ENCODE results near the gene GPR152. TPM values are rescaled to one million over a fixed set of nuclear protein-coding genes. Genes with fewer than 3 reads are reported as not detected.
A peak's percentile ranks its signal among the peaks of the same experiment; 100 is the strongest.

GPR152 gene, protein sequence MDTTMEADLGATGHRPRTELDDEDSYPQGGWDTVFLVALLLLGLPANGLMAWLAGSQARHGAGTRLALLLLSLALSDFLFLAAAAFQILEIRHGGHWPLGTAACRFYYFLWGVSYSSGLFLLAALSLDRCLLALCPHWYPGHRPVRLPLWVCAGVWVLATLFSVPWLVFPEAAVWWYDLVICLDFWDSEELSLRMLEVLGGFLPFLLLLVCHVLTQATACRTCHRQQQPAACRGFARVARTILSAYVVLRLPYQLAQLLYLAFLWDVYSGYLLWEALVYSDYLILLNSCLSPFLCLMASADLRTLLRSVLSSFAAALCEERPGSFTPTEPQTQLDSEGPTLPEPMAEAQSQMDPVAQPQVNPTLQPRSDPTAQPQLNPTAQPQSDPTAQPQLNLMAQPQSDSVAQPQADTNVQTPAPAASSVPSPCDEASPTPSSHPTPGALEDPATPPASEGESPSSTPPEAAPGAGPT
- total RNA-seq (2014; rRNA removed; shearing (Covaris generic)): 0.34 TPM in 1 of 2 replicates, not detected in the other

DNA sequence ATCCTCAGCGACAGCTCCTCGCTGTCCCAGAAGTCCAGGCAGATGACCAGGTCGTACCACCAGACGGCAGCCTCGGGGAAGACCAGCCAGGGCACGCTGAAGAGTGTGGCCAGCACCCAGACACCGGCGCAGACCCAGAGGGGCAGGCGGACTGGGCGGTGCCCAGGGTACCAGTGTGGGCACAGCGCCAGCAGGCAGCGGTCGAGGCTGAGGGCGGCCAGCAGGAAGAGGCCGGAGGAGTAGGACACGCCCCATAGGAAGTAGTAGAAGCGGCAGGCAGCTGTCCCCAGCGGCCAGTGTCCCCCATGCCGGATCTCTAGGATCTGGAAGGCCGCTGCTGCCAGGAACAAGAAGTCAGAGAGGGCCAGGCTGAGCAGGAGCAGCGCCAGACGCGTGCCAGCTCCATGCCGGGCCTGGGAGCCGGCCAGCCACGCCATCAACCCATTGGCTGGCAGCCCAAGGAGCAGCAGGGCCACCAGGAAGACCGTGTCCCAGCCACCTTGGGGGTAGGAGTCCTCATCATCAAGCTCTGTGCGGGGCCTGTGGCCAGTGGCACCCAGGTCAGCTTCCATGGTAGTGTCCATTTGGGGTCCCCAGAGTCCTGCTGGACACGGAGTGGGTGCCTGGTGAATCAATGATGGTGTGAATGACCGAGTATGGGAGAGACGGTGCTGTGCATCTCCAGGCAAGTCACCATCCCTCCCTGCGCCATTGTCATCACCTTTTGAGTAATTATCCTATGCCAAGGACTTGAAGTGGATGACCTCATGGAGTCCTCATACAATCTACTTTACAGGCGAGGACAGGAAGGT is at the start of gene GPR152:
Gene GPR152, minus strand, starts transcription at position 589 of the 812 bp plus-strand sequence. Its CDS starts 5 bp downstream, at position 584.
- peak; percentile 90 for DNase-seq (ENCODE audit: low spot score)

DNA sequence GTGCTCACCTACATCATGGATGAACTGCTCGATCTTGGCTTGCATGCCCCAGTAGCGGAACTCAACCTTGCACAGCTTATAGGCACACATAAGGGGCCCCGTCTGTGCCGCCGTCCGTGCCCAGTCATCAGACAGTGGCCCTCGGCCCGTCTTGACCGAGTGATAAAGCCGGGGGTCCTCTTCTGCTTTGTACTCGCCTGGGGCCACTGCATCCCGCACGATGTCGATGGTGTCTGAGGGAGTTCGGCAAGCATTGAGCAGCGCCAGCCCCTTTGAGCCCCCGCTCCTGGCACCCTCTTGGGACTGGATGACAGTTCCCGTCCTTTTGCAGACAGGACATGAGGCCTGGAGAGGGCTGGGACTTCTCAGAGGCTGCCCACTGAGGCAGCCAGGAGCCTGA is 49.3 kb upstream of the GPR152 start:
- no peak for DNase-seq (ENCODE audit: low spot score)

DNA sequence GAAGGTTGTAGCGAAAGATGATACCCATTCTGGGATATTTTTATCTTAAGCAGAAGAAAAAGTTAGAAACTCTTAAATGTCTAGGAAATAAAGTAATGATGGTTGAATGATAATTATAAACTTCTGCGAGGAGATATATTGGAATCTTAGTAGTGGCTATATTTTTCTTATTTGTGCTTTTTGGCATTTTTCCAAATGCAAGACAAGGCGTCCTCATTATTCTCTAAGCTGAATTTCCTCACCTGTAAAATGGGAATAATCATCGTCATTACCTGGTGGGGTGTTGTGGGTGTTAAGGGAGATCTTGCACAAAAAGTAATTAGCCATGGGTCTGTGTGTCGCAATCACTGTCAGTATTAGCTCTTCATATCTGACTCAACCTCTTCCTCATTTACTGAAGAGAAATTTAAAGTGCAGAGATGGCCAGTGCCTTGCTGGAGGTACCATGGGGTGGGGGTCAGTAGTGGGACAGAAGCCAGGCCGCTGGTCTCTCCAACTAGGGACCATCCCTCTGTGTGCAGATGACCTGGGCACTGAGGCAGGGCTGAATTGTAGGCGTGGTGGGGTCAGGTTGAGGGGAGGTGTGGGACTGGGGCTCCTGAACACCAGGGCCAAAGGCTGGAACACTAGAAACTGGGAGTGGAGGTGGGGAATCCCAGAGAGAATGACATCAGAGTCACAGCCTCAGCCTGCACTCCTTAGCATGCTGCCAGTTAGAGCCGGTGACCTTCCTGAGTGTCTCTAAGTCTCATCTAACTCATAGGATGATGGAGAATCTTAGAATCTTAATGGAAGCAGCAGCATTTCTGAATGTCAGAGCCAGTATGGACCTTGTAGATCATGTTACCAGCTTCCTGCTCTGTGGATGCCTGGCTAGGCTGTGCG is 48.5 kb upstream of the GPR152 start:
- DNase-seq (ENCODE audit: low spot score): no peak

DNA sequence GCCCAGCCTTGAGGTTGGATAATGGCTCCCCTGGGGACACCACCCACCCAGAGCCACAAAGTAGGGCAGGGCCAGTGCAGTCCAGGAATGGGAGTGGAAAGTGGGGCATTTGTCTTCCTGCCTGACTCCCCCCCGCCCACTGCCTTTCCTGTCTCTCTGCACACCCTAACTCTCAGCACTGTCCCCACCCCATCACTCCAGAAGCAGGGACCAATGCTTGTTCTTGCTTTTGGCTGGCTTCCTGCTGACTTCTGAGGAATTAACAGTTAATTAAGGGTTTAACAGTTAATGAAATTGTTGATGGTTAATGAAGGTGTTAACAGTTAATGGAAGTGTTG is 47.9 kb upstream of the GPR152 start:
- no peak for DNase-seq (ENCODE audit: low spot score)

DNA sequence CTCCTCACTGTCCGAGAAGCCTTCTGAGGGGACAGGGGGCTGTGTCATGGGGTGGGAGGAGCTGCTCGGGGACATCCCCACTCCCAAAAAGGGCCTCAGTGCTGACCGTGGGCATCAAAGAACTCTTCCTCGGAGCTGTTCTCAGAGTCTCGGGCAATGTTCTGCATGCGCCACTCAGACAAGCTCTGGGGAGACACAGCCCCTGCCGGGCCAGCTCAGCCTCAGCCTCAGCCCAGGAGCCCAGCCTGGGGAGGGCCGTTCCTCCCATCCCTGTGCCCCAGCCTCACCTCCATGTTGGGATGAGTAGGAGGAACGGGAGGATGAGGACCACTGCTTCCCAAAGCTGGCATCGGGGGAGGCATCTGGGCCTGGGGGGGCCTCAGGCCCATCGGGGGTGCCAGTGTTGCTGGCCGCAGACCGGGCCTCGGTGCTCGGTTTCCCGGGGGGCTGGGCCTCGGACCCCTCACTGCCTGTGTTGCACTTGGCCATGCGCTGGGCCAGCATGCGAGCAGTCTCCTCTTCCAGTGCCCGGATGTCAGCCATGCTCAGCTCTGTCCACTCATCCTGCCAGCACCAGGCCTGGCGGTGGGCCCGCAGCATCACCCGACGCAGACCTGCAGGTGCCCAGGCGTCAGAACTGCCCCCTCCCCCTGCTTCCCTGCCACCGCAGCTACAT is 47.4 kb upstream of the GPR152 start:
- no peak for DNase-seq (ENCODE audit: low spot score)

DNA sequence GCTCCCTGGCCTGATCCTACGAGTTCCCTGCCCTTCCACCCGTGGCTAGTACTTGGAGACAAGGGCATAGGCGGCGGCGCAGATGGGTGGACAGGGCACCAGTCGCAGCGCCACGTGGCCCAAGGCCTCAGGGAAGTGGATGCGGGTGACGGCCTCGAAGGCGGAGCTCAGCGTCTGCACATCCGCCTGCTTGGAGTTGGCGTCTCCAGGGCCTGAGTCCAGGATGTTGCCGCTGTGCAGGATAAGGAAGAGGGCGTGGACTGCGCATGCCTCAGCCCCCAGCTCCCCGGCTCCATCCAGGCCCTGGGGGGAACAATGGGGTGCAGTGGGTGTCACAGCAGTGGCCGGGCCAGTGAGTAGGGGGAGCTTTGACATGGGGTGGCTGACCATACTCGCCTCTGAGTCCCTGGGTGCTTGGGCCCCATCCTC is 46.0 kb upstream of the GPR152 start:
- no peak for DNase-seq (ENCODE audit: low spot score)

DNA sequence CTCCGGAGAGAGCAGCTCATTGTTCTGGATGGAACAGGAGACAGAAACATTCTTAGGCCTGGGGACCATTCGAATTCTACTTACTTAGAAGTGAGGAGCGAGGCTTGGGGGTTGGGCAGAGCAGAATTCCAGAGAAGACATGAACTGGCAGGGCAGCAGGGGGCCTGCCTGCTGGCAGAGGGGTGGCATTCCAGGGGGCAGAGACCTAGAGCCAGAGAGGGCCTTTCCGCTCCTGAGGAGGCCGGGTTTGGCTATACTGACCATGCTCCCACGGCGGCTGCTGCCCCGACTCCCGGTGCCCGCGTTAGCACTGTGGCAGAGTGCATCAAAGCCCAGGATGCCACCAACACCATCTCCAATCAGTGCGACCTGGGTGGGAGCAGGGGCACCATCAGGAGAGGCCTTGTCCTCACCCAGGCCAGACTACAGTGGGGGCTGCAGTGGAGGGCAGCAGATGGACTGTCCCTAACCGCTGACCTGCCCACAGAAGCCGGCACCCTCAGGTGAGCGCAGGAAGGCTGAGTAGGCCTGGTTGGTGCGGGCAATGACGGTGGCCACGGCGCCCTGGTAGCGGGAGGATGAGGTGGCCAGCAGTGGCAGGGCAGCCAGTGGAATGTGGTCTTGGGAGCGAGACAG is 45.2 kb upstream of the GPR152 start:
- DNase-seq (ENCODE audit: low spot score): no peak

DNA sequence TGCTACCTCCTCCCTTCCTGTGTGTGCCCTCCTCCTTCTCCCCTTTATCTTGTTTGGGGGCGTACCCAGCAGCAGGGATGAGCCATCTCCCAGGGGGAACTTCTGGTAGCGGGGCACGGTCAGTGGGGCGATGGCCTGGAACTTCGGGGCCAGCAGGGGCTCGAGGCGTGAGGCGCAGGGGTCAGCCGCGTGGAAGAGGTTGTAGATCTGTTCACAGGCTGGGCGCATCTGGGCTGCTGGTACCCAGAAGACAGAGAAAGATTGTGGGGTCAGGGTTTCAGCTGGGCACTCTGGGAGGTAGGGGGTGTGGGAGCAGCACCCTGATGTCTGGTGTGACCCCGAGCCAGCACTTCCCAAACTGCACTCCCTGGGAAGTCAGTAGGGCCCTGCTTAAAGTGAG is 43.6 kb upstream of the GPR152 start:
- DNase-seq (ENCODE audit: low spot score): no peak

DNA sequence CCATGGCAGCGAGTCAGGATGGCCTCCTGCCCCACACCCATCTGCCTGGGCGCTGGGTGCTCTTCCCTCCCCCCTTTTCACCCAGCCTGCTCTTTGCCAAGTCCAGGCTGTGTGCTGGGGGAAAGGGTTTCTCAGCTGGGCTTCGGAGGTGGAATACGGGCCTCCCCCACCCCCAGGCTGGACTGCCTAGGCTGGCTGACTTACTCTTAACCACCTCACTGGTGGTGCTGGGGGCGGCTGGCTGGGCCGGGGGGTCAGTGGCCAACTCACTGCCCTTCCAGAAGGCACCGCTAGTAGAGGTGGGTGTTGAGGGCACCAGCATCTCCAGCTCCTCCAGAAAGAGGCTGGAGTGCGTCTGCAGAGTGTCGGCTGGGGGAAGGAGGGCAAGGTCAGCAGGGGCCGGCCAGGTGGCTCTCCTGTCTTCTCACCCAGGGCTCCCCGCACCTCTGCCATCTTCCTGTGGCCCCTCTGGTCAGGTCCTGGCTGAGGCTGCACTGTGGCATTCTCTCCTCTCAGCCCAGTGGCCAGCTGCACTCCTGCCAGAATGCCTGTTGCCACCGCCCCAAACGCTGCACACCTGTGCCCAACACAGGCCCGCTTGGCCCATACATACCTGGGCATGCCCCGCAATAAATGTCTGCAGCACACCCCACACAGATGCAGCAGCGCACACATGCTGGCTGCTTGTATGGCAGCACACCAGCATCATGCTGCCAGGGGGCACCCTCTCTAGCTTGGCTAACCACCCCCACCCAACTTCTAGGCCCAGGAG is 42.9 kb upstream of the GPR152 start:
- no peak for DNase-seq (ENCODE audit: low spot score)

DNA sequence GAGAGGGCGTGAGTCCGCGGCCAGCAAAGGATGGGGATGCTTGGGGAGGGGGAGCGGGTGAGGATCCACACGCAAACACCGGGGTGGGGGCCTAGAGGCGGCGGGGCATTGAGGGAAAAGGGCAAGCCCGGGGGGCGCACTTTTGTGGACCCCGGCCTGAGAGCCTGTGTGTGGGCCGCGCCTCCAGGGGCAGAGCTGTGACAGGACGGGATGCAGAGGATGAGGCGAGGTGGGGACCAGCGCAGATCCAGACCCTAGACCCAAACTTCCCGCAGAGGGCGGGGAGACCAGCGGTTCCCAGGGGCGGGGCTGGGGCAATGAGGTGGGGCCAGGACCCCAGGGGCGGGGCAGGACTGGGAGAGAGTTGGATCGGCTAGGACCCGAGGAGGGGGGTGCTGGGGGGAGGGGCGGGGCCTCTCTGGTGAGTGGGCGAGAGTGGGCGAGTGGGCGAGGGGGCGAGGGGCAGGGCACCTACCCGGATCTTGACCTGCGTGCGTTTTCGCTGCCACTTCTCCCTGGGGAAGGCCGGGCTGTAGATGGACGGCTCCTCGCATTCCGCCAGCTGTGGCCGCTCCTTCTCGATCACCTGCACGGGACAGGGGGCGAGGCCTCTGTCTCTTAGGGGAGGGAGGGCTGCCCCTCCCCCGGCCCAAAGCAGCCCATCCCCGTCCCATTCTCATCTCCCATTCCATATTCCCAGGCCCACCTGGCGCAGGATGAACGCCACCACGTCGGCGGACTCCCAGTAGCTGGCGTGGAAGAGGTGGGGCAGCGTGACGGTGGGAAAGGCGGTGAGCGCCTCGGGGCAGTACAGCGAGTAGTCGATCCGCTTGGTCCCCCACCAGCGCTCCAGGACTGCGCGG is 42.1 kb upstream of the GPR152 start:
- no peak for DNase-seq (ENCODE audit: low spot score)

DNA sequence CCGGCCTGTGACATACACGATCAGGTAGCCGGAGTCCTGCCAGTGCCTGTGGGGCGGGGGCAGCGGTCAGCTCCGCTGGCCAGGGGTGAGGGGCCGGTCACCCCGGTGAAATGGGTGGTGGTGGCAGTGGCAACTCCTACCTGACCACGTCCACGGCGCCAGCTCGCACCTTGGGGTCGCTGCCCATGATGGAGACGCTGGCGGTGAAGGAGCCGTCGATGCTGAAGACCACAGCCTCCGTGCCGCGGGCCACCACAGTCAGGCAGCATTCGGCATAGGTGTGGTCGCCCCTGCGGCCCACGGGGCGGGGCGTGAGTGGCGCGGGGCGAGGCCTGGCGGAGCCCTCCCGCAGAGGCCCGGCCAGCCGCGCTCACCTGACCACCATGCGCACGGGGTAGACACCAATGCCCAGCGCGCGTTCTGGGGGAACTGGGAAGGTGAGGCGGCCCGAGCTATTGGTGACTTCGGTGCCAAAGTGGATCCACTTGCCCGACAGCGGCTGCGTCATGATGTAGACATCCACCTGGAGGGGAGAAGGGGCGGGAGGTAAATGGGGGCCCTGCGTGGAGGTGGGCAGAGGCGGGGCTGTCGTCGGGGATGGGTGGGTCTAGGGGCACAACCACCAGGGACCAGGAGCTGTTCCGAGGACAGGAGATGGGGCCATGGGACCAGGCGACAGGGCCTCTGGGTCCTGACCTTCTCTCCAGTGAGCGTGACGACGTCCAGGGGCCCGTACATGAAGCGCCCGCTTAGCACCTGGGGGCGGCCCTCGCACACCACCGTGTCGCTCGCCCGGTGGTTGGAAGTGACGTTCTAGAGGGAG is 41.2 kb upstream of the GPR152 start:
- DNase-seq (ENCODE audit: low spot score): no peak

DNA sequence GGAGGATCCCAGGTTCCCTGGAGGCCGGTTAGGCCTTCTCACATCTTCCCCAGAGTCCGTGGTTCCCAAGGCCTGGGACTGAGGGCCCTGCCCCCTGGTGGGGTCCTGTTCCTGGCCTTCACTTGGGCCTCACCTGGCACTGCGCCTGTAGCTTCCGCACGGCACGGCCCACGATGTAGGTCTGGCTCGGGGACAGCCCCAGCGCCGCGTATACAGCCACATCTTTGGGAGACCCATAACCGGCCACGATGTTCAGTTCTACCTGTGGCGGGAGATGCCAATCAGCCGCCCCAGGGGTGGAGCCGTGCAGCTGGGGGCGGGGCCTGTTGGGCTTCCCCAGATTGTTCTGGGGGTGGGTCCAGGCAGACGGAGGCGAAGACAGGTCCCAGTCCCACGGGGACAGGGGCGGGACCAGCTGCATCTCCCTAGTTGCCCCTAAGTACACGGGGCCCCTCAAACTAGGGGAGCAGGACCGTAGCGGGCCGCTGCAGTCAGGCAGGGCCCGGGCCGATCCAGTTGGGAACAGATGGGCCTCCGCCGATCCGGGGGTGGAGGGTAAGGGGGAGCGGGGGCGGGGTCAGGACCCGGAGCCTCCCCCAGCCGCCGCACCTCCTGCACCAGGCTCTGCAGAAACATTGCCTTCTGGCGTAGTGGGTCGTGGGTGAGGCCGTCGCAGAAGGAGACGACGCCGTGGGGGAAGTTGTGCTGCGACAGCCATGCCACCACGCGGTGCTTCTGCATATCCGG is 40.4 kb upstream of the GPR152 start:
- no peak for DNase-seq (ENCODE audit: low spot score)

DNA sequence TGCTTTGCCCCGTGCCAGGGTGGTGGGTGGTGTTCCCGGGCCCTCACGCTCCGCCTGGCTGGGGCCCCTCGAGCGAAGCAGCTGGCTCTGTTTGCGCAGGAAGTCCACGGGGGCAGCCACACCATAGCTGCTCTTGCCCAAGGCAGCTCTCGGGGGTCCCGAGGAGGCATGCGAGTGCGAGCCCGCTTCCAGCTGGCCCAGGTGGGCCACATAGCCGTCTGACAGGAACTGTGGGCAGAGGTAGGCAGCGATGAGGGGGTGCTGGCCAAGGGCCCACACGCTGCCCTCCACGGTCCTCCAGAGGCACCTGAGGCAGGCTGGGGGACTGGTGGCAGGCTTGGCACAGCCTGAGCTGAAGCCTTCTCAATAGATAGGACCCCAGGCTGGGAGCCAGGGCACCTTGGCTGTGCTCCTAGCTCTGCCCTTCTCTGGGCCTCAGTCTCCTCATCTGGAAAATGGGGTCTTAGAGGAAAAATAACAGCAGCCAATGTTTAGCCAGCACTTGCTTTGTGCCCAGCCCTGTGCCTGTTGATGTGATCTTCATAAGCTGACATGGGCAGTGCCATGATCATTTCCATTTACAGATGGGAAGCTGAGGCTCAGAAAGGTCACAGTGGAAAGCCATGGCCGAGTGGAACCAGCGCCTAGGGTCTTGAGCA is 39.7 kb upstream of the GPR152 start:
- no peak for DNase-seq (ENCODE audit: low spot score)

DNA sequence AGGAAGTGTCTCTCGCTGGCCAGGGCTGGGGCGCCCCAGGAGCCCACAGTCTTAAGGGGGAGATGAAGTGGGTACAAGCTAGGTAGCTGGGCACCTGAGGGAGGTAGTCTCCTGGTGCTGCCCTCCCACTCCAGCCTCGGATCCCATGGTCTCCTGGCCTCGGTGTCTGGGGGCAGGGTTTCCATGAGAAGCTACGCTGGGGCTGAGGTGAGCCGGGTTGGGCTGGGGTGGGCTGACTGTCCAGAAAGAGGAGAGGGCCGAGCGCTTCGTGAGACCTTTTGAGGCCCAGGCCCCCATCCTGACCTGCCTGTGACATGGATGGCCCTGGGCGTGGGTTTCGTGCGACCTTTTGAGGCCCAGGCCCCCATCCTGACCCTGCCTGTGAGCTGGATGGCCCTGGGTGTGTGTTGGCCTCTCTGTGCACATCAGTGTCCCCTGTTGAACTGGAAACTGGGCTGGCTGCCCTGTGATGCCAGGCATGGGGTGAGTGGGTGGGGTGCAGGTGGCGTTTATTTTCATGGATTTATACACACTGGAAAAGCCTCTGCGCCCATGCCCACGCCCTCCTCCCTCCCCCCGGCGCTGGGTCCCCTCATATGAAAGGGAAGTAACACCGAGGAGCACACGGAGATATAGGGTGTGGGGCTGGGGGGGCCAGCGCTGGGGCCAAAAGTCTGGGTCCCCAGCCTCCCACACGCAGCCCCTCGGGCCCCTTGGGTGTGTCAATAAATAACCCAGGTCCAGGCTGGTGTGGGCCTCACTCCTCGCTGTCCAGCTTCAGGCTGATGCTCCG is 38.9 kb upstream of the GPR152 start:
- DNase-seq (ENCODE audit: low spot score): no peak

DNA sequence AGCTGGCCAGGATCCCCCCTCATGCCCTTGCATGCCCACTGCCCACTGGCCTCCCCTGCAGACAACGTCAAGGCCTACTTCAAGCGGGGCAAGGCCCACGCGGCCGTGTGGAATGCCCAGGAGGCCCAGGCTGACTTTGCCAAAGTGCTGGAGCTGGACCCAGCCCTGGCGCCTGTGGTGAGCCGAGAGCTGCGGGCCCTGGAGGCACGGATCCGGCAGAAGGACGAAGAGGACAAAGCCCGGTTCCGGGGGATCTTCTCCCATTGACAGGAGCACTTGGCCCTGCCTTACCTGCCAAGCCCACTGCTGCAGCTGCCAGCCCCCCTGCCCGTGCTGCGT is 38.2 kb upstream of the GPR152 start:
- no peak for DNase-seq (ENCODE audit: low spot score)
